Non-pigmented ciliary epithelial cell (primary cell): ENCODE results near the gene CAPN9.
"Not testable (repeated sequence)": the region's sequence is repeated elsewhere in the genome, so short reads cannot be mapped to it uniquely, and the experiment has no call there.

Experiments used
- DNase-seq: peaks from one replicate; pipeline ENCODE4 v3.0.0-alpha.2; 2010; ENCODE audit warnings: low read depth

Gene CAPN9, protein sequence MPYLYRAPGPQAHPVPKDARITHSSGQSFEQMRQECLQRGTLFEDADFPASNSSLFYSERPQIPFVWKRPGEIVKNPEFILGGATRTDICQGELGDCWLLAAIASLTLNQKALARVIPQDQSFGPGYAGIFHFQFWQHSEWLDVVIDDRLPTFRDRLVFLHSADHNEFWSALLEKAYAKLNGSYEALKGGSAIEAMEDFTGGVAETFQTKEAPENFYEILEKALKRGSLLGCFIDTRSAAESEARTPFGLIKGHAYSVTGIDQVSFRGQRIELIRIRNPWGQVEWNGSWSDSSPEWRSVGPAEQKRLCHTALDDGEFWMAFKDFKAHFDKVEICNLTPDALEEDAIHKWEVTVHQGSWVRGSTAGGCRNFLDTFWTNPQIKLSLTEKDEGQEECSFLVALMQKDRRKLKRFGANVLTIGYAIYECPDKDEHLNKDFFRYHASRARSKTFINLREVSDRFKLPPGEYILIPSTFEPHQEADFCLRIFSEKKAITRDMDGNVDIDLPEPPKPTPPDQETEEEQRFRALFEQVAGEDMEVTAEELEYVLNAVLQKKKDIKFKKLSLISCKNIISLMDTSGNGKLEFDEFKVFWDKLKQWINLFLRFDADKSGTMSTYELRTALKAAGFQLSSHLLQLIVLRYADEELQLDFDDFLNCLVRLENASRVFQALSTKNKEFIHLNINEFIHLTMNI

DNA sequence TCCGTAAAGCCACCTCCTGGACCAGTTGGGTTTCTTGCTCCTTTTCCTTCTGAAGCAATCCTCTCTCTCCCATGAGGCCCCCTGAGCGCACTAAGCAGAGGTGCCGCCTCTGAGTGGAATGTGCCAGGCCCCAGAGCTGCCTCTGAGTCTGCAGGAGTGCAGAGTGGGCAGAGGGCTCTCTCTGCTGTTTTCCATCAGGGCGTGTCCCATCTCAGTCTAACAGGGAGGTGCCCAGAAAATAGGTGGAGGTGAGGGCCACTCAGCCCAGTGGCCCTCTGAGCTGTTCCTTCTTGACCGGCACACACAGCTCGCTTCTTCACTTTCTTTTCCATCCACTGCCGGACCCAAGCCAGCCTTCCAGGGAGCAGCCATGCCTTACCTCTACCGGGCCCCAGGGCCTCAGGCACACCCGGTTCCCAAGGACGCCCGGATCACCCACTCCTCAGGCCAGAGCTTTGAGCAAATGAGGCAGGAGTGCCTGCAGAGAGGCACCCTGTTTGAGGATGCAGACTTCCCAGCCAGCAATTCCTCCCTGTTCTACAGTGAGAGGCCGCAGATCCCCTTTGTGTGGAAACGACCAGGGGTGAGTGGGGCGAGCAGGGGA, at the start of gene CAPN9:
Gene CAPN9 (plus strand): TSS at position 262 of the 604 bp plus-strand sequence. CDS start 109 bp downstream, at position 371.
- DNase-seq, result no peak

DNA sequence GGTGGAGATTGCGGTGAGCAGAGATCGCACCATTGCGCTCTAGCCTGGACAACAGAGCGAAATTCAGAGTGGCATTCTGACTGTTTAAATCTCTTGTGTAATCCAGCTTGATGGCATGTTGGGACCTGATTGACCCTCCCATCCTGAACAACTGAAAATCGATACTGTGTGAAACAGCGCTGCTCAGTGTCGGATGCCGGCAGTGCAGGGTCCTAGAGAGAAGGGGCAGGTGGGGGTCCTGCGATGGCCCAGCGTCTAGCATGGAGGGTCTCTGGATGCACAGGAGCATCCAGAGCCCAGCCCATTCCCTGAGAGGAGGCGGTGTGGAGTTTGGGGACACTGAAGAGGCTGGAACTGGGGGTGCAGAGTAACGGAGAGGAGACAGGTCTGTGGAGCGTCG, 49.1 kb upstream of the CAPN9 start:
- DNase-seq, result no peak

- DNase-seq, result not testable (repeated sequence)
Measured at GRCh38 chr1:230698964-230699363, 48.2 kb upstream of the CAPN9 start.

GRCh38 chr1:230699716-230700115, 47.5 kb upstream of the CAPN9 start:
- DNase-seq, result no peak

- no peak for DNase-seq
Measured at GRCh38 chr1:230700132-230700531, 47.1 kb upstream of the CAPN9 start.

DNA sequence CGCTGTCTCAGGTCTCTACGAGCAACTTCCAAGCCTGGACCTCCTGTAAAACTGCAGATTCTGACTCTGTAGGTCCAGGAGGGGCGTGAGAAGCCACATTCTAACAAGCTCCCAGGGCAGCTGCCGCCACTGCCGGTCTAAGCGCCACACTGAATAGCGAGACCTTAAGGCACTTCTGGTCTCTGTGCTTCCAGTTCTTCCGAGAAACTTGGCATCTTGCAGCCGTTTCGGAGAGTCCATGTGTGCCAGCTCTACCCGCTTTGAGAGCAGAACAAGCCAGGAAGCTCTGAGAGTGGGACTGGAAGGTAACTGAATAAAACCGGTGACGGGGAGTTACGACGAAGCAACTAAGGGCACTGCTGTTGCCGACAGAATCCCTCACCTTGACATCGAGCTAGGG, 45.8 kb upstream of the CAPN9 start:
- DNase-seq, result no peak

- DNase-seq, result no peak
Measured at GRCh38 chr1:230701895-230702768, 45.1 kb upstream of the CAPN9 start.

GRCh38 chr1:230702934-230703678, 44.1 kb upstream of the CAPN9 start:
- no peak for DNase-seq

DNA sequence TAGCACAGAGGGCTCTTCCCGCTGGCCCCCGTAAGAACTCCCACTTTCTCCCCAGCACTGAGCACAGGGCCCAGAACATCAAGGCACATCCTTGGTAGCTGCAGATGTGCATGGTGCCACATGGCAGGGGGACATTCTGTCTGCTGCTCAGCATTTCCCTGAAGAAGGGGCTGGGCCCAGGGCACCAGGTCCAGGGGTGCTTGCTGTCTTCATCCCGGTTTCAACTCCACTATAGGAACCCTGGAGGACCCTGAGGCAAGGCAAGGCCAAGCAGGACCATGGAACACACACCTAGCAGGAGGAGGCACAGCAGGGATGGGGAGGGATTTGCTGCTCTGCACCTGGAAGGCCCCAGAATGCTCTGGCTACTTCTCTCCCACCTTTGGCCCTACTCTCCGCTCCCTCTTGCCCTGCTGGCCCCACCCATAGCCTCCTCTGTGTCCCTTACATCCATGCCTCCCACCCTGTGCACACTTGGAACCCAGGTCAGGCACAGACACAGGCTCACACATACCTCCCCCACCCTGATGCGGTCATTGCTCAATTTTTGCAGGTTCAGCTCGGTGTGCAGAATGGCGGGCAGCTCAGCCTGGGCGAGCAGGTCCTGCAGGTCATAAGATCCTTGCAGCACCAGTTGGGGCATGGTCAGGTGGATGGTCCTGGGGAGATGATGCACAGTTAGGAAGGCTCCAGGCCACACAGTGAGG, 43.4 kb upstream of the CAPN9 start:
- DNase-seq, result no peak

DNA sequence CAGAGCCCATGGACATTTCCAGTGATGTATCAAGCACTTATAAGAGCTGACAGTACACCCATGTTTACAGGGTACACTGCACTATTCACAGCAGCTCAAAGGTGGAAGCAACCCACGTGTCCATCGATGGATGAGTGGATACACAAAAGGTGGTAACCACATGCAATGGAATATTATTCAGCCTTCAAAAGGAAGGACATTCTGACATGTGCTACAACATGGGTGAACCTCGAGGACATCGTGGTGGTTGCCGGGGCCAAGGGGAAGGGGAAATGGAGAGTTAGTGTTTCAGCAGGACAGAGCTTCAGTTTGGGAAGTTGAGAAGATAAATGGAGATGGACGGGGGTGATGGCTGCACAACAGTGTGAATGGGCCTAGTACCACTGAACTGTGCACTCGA, 42.4 kb upstream of the CAPN9 start:
- DNase-seq, result no peak

- no peak for DNase-seq
Measured at GRCh38 chr1:230705289-230706019, 41.7 kb upstream of the CAPN9 start.

DNA sequence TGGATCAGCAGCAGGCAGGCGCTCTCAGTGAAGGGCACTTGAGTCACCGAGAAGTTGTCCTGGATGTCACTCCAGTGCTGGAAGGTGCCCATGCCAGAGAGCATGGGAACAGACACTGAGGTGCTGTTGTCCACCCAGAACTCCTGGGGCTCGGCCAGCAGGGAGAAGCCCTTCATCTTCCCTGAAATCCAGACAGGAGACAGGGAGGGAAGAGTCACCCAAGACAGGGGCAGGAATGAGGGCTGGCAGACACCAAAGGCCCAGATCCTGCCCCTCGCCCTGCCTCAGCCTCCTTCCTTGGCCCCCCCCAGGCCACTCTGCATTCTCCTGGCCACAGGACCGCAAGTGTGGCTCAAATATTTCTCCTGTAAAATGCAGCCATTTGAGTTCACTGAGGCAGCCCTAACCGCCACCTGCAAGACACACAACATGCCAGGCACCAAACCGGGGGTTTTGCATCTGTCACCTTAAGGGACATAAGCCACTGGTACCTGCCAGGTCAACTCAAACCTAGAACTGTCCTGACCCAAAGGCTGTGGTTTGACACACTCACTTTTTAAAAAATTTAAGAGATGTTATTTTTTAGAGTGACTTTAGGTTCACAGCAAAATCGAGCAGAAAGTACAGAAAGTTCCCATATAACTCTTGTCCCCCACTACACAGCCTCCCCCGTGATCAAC, 41.0 kb upstream of the CAPN9 start:
- DNase-seq, result no peak

GRCh38 chr1:230706887-230707731, 40.1 kb upstream of the CAPN9 start:
- no peak for DNase-seq

DNA sequence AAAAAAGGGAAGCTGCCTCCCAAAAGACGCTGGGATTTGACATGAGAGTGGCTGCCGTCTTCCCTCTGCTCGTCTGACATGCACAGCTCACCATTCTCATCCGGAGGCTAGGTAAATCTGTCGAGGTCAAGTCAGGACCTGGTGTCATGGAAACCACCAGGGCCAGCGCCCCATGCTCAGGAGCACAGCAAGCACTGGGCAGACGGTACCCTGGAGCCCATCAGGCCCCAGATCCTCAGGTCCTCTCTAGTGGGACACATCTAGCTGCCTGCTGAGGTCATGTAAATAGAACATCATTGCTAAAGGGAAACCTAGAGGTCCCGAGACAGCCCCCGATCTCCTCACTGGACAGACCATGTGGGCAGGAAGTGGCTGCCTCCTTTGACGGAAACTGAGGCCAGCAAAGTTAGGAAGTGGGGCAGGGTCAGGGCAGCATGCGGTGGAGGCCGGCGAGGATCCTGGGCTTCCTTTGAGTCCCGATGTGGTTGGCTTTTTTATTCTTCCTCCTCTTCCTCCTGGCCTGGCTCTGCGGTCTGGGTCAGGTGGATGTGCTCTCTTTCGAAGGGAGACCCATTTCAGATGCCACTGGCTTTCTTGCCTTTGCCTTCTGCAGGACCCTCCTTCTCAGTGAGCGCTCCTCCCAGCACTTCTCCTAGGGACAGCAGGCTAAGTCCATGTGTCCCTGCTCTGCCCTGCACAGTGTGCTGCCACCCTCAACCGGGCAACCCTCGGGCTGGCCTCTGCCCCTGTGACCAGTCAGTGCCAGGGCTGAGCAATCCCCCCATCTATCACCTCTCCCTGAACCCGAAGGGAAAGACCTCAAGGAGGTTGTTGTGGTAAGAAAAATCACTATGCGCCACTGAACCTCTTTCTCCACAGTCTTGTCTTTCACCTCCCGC, 39.2 kb upstream of the CAPN9 start:
- no peak for DNase-seq

DNA sequence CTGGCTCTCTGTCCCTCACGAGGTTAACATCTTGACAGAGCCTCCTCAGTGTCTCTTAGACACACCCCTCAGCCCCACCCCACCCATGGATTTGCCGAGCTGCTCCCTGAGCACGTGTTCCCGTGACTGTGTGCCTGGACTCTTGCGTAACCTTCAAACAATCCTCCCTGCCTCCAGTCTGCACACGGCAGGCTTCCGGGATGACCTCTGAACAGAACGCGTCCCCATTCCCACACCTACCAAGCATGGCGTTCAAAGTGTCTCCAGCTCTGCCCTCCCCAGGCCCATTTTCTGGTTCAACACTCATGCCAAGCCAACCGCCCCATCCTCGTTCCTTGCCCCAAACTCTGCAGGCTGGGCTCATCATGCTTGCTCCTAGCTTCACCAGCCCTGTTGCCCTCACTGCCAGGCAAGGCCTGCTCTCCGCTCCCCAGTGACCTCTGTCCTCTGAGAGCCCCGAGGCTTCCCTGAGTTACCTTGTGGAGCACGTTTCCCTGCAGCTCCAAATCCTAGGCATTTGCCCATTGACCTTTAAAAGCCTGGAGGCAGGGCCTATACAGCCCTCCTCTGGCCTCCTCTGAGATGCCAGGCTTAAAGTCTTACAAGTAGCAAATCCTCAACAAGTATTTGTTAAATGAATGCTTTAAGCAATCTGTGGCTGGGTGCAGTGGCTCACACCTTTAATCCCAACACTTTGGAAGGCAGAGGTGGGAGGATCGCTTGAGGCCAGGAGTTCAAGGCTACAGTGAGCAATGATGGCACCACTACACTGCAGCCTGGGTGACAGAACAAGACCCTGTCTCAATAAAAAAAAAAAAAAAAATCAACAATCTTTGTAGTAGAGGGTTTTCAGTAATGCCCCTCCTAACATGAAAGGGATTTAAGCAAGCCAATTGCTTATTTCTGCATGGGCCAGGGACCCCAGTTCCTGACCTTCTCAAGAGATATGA, 38.3 kb upstream of the CAPN9 start:
- DNase-seq, result no peak
